GM10266 (cell line): ENCODE measurements around the gene TMEM240.
A peak's percentile ranks its signal among the peaks of the same experiment; 100 is the strongest.
"Not testable (repeated sequence)": the region's sequence is repeated elsewhere in the genome, so short reads cannot be mapped to it uniquely, and the experiment has no call there.

Experiments
- DNase-seq: peaks from one replicate; pipeline ENCODE4 v3.0.0; 2012; ENCODE audit errors: extremely low spot score
- CTCF ChIP-seq: IDR thresholded peaks from 2 replicates; pipeline ENCODE4 v1.5.1; 2012; ENCODE audit warnings: mild to moderate bottlenecking, low read depth; ENCODE audit not compliant: control insufficient read depth, insufficient read depth; ENCODE audit errors: missing control alignments

TMEM240 gene

GRCh38 chr1:1521331-1521730, 19.1 kb downstream of the TMEM240 start:
- no peak for DNase-seq
- TF ChIP-seq CTCF: no peak

GRCh38 chr1:1519805-1520505, 20.5 kb downstream of the TMEM240 start:
- not testable (repeated sequence) for DNase-seq

- not testable (repeated sequence) for DNase-seq
These were observed 21.8 kb downstream of the TMEM240 start for GRCh38 chr1:1518621-1519007.

GRCh38 chr1:1517973-1518620, 22.3 kb downstream of the TMEM240 start:
- no peak for TF ChIP-seq CTCF

GRCh38 chr1:1516923-1517322, 23.5 kb downstream of the TMEM240 start:
- not testable (repeated sequence) for DNase-seq

More at GRCh38 chr1:1517973-1518620, 22.3 kb downstream of the TMEM240 start:
- DNase-seq: no peak

- not testable (repeated sequence) for DNase-seq
These were observed 26.0 kb downstream of the TMEM240 start for GRCh38 chr1:1514376-1514775.

GRCh38 chr1:1513675-1514074, 26.7 kb downstream of the TMEM240 start:
- DNase-seq: not testable (repeated sequence)

- not testable (repeated sequence) for DNase-seq
These were observed 28.0 kb downstream of the TMEM240 start for GRCh38 chr1:1512425-1512824.

GRCh38 chr1:1511533-1512285, 28.7 kb downstream of the TMEM240 start, which contains the start of gene ATAD3A:
Gene ATAD3A, plus strand, starts transcription at chr1:1512162. Its CDS starts 107 bp downstream, at chr1:1512269.
- peak; percentile 100 for DNase-seq
- TF ChIP-seq CTCF: no peak

GRCh38 chr1:1510912-1511532, 29.4 kb downstream of the TMEM240 start:
- TF ChIP-seq CTCF: no peak
- no peak for DNase-seq

GRCh38 chr1:1509465-1509850, 31.0 kb downstream of the TMEM240 start:
- not testable (repeated sequence) for DNase-seq

GRCh38 chr1:1508775-1509464, 31.5 kb downstream of the TMEM240 start:
- not testable (repeated sequence) for DNase-seq
